ENCODE results near the gene SCUBE3.

SCUBE3 gene

GRCh38 chr6:35260591-35261570 is 47.1 kb downstream of the SCUBE3 start (continued):
- TF ChIP-seq POU6F1 (CRISPR knock-in tag; IDR thresholded peaks at IDR 0.05; ENCODE audit: borderline replicate concordance, low read depth) (no peak), ESRRG (CRISPR knock-in tag; IDR thresholded peaks at IDR 0.05) (no peak)

- TF ChIP-seq ZFP3 (CRISPR knock-in tag; IDR thresholded peaks at IDR 0.05) (no peak), SNAI2 (CRISPR knock-in tag; IDR thresholded peaks at IDR 0.05) (no peak), PPARA (CRISPR knock-in tag; IDR thresholded peaks at IDR 0.05; ENCODE audit: borderline replicate concordance) (no peak), GLIS3 (CRISPR knock-in tag; IDR thresholded peaks at IDR 0.05) (no peak)
- ATAC-seq: no peak
Observed at GRCh38 chr6:35262596-35262995, 48.8 kb downstream of the SCUBE3 start.

- ATAC-seq: no peak
- TF ChIP-seq ZFP3 (CRISPR knock-in tag; IDR thresholded peaks at IDR 0.05) (no peak), GLIS3 (CRISPR knock-in tag; IDR thresholded peaks at IDR 0.05) (no peak), BACH2 (CRISPR knock-in tag; IDR thresholded peaks at IDR 0.05; ENCODE audit: borderline replicate concordance) (no peak), CREB5 (CRISPR knock-in tag; IDR thresholded peaks at IDR 0.05; ENCODE audit: low read depth) (no peak), TOX (CRISPR knock-in tag; IDR thresholded peaks at IDR 0.05; ENCODE audit: borderline replicate concordance) (no peak), TCF4 (CRISPR knock-in tag; IDR thresholded peaks at IDR 0.05; ENCODE audit: borderline replicate concordance) (no peak), OSR1 (CRISPR knock-in tag; IDR thresholded peaks at IDR 0.05) (no peak), ZC3H10 (CRISPR knock-in tag; IDR thresholded peaks at IDR 0.05) (no peak)
Observed at GRCh38 chr6:35264550-35265274, 51.0 kb downstream of the SCUBE3 start.

GRCh38 chr6:35265523-35265922 is 51.8 kb downstream of the SCUBE3 start:
- TF ChIP-seq TOX (CRISPR knock-in tag; IDR thresholded peaks at IDR 0.05; ENCODE audit: borderline replicate concordance) (no peak), ISL1 (CRISPR knock-in tag; IDR thresholded peaks at IDR 0.05) (no peak), ZFP30 (CRISPR knock-in tag; IDR thresholded peaks at IDR 0.05) (no peak), ZFP3 (CRISPR knock-in tag; IDR thresholded peaks at IDR 0.05) (no peak), ZNF565 (CRISPR knock-in tag; conservative IDR thresholded peaks at IDR 0.05; ENCODE audit: low read depth) (no peak), PATZ1 (CRISPR knock-in tag; IDR thresholded peaks at IDR 0.05; ENCODE audit: borderline replicate concordance) (no peak), ZNF8 (CRISPR knock-in tag; IDR thresholded peaks at IDR 0.05) (no peak), OSR1 (CRISPR knock-in tag; IDR thresholded peaks at IDR 0.05) (no peak), RARB (CRISPR knock-in tag; IDR thresholded peaks at IDR 0.05) (no peak), GLIS3 (CRISPR knock-in tag; IDR thresholded peaks at IDR 0.05) (no peak), TSHZ2 (CRISPR knock-in tag; IDR thresholded peaks at IDR 0.05) (no peak), POU6F1 (CRISPR knock-in tag; IDR thresholded peaks at IDR 0.05; ENCODE audit: borderline replicate concordance, low read depth) (no peak), BACH2 (CRISPR knock-in tag; IDR thresholded peaks at IDR 0.05; ENCODE audit: borderline replicate concordance) (no peak), ZNF70 (CRISPR knock-in tag; IDR thresholded peaks at IDR 0.05) (no peak), TCF4 (CRISPR knock-in tag; IDR thresholded peaks at IDR 0.05; ENCODE audit: borderline replicate concordance) (no peak), PPARA (CRISPR knock-in tag; IDR thresholded peaks at IDR 0.05; ENCODE audit: borderline replicate concordance) (no peak), ZC3H10 (CRISPR knock-in tag; IDR thresholded peaks at IDR 0.05) (no peak)

More at GRCh38 chr6:35265523-35265922, 51.8 kb downstream of the SCUBE3 start:
- no peak for ATAC-seq

Measured in SK-N-SH treated with all-trans-retinoic acid at 6 μM for 48 hours (cell line).